ENCODE measurements around the gene HAUS6. TPM values are rescaled to one million over a fixed set of nuclear protein-coding genes. Genes with fewer than 3 reads are reported as not detected.
A peak's percentile ranks its signal among the peaks of the same experiment; 100 is the strongest.

The HAUS6 gene
- total and polyA plus RNA-seq, 2 of the 13 experiments (the other 11 are each of a cell fraction or from before 2014, with no cell fraction given) = 9.8 to 31.1 TPM

DNA sequence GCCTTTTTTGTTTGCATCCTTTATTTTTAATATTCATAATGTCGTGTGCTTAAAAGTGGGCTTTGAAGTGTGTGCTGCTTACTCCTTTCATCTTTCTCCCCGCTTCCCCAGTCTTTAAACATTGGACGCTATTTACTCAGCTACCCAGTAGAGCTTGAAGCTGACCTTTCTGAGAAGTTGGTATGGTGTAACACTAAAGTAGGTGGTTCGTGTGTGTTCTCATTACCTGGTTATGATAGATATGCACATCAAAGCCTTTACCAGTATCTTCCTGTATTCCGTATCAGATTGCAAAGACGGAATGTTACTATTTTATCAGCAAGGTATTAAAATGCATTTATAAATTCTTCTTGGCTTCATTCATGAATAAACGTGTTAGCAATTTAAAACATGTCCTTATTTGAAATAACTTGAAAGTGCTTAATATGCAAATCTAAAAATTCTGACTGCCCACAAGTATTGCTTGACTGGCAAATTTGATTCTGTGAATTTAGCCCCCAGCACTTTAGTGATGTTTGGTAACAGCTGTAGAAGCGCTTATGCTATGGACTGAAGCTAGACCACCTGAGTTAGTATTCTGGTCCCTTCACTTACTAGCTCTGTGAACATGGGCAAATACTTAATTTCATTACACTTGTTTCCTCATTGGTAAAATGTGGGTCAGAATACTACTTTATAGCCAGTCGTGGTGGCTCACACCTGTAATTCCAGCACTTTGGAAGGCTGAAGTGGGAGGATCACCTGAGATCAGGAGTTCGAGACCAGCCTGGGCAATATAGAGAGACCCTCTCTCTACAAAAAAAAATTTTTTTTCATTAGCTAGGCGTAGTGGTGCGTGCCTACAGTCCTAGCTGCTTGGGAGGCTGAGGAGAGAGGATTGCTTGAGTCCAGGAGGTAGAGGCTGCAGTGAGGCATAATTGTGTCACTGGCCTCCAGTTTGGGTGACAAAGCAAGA lies 51.8 kb downstream of the HAUS6 start (continued):
- TF ChIP-seq ZNF746 (CRISPR knock-in tag; IDR thresholded peaks at IDR 0.05) (no peak), MEF2D (CRISPR knock-in tag; IDR thresholded peaks at IDR 0.05) (no peak), SALL1 (CRISPR knock-in tag; IDR thresholded peaks at IDR 0.05) (no peak; the same call in 1 of the 2 replicates), ZNF251 (CRISPR knock-in tag; IDR thresholded peaks at IDR 0.05) (no peak), SYNCRIP (IDR thresholded peaks at IDR 0.05; ENCODE audit: insufficient read depth, low read depth, low read length) (no peak), ONECUT2 (CRISPR knock-in tag; IDR thresholded peaks at IDR 0.05) (no peak), ZSCAN12 (CRISPR knock-in tag; IDR thresholded peaks at IDR 0.05) (no peak), FOXP1 (IDR thresholded peaks at IDR 0.05) (no peak), FOXP1 (CRISPR knock-in tag; IDR thresholded peaks at IDR 0.05) (peak; percentile 44; the same call in 1 of the 2 replicates), ZBTB38 (CRISPR knock-in tag; IDR thresholded peaks at IDR 0.05) (no peak), YEATS4 (CRISPR knock-in tag; IDR thresholded peaks at IDR 0.05; ENCODE audit: borderline replicate concordance) (no peak), ISL2 (CRISPR knock-in tag; IDR thresholded peaks at IDR 0.05) (no peak; the same call in 1 of the 2 replicates), CCAR2 (optimal IDR thresholded peaks at IDR 0.05; ENCODE audit: low read depth, low read length) (no peak)
- TF ChIP-seq, protein P1, sequence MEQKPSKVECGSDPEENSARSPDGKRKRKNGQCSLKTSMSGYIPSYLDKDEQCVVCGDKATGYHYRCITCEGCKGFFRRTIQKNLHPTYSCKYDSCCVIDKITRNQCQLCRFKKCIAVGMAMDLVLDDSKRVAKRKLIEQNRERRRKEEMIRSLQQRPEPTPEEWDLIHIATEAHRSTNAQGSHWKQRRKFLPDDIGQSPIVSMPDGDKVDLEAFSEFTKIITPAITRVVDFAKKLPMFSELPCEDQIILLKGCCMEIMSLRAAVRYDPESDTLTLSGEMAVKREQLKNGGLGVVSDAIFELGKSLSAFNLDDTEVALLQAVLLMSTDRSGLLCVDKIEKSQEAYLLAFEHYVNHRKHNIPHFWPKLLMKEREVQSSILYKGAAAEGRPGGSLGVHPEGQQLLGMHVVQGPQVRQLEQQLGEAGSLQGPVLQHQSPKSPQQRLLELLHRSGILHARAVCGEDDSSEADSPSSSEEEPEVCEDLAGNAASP (CRISPR knock-in tag; IDR thresholded peaks at IDR 0.05; ENCODE audit: borderline replicate concordance) = no peak
- TF ChIP-seq, protein P2, sequence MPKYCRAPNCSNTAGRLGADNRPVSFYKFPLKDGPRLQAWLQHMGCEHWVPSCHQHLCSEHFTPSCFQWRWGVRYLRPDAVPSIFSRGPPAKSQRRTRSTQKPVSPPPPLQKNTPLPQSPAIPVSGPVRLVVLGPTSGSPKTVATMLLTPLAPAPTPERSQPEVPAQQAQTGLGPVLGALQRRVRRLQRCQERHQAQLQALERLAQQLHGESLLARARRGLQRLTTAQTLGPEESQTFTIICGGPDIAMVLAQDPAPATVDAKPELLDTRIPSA (CRISPR knock-in tag; IDR thresholded peaks at IDR 0.05; ENCODE audit: borderline replicate concordance) = no peak
- TF ChIP-seq, protein P3, sequence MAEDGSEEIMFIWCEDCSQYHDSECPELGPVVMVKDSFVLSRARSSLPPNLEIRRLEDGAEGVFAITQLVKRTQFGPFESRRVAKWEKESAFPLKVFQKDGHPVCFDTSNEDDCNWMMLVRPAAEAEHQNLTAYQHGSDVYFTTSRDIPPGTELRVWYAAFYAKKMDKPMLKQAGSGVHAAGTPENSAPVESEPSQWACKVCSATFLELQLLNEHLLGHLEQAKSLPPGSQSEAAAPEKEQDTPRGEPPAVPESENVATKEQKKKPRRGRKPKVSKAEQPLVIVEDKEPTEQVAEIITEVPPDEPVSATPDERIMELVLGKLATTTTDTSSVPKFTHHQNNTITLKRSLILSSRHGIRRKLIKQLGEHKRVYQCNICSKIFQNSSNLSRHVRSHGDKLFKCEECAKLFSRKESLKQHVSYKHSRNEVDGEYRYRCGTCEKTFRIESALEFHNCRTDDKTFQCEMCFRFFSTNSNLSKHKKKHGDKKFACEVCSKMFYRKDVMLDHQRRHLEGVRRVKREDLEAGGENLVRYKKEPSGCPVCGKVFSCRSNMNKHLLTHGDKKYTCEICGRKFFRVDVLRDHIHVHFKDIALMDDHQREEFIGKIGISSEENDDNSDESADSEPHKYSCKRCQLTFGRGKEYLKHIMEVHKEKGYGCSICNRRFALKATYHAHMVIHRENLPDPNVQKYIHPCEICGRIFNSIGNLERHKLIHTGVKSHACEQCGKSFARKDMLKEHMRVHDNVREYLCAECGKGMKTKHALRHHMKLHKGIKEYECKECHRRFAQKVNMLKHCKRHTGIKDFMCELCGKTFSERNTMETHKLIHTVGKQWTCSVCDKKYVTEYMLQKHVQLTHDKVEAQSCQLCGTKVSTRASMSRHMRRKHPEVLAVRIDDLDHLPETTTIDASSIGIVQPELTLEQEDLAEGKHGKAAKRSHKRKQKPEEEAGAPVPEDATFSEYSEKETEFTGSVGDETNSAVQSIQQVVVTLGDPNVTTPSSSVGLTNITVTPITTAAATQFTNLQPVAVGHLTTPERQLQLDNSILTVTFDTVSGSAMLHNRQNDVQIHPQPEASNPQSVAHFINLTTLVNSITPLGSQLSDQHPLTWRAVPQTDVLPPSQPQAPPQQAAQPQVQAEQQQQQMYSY (CRISPR knock-in tag; IDR thresholded peaks at IDR 0.05) = no peak
- TF ChIP-seq, protein P4, sequence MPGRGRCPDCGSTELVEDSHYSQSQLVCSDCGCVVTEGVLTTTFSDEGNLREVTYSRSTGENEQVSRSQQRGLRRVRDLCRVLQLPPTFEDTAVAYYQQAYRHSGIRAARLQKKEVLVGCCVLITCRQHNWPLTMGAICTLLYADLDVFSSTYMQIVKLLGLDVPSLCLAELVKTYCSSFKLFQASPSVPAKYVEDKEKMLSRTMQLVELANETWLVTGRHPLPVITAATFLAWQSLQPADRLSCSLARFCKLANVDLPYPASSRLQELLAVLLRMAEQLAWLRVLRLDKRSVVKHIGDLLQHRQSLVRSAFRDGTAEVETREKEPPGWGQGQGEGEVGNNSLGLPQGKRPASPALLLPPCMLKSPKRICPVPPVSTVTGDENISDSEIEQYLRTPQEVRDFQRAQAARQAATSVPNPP (CRISPR knock-in tag; IDR thresholded peaks at IDR 0.05) = no peak
- TF ChIP-seq, protein P5, sequence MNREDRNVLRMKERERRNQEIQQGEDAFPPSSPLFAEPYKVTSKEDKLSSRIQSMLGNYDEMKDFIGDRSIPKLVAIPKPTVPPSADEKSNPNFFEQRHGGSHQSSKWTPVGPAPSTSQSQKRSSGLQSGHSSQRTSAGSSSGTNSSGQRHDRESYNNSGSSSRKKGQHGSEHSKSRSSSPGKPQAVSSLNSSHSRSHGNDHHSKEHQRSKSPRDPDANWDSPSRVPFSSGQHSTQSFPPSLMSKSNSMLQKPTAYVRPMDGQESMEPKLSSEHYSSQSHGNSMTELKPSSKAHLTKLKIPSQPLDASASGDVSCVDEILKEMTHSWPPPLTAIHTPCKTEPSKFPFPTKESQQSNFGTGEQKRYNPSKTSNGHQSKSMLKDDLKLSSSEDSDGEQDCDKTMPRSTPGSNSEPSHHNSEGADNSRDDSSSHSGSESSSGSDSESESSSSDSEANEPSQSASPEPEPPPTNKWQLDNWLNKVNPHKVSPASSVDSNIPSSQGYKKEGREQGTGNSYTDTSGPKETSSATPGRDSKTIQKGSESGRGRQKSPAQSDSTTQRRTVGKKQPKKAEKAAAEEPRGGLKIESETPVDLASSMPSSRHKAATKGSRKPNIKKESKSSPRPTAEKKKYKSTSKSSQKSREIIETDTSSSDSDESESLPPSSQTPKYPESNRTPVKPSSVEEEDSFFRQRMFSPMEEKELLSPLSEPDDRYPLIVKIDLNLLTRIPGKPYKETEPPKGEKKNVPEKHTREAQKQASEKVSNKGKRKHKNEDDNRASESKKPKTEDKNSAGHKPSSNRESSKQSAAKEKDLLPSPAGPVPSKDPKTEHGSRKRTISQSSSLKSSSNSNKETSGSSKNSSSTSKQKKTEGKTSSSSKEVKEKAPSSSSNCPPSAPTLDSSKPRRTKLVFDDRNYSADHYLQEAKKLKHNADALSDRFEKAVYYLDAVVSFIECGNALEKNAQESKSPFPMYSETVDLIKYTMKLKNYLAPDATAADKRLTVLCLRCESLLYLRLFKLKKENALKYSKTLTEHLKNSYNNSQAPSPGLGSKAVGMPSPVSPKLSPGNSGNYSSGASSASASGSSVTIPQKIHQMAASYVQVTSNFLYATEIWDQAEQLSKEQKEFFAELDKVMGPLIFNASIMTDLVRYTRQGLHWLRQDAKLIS (CRISPR knock-in tag; IDR thresholded peaks at IDR 0.05) = no peak

Data from HepG2 (cell line).